ENCODE results near the gene SIAH2. TPM values are rescaled to one million over a fixed set of nuclear protein-coding genes. Genes with fewer than 3 reads are reported as not detected.

SIAH2 gene
- polyA plus RNA-seq, 1 of the 3 experiments (the other 2 are of a cell fraction): 18.4 TPM

DNA sequence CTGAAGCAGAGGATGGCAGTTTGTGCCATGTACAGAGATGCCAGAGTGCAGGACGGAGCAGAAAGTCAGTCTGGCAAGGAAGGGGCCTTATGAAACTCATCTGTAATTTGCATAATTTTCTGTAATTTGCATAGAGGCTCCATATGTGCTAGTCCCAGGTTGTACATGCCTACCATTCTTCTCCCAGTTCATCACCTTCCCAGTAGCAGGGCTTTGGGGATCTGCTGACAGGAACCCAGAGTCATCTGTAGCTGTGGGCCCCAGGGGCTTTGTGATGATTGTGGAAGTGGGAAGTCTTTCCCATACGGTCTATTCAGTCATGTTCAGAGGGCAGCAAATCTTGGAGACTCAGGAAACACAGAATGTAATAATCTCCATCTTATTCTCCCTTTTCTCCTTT lies 42.4 kb upstream of the SIAH2 start (continued):
- TF ChIP-seq, protein P1, sequence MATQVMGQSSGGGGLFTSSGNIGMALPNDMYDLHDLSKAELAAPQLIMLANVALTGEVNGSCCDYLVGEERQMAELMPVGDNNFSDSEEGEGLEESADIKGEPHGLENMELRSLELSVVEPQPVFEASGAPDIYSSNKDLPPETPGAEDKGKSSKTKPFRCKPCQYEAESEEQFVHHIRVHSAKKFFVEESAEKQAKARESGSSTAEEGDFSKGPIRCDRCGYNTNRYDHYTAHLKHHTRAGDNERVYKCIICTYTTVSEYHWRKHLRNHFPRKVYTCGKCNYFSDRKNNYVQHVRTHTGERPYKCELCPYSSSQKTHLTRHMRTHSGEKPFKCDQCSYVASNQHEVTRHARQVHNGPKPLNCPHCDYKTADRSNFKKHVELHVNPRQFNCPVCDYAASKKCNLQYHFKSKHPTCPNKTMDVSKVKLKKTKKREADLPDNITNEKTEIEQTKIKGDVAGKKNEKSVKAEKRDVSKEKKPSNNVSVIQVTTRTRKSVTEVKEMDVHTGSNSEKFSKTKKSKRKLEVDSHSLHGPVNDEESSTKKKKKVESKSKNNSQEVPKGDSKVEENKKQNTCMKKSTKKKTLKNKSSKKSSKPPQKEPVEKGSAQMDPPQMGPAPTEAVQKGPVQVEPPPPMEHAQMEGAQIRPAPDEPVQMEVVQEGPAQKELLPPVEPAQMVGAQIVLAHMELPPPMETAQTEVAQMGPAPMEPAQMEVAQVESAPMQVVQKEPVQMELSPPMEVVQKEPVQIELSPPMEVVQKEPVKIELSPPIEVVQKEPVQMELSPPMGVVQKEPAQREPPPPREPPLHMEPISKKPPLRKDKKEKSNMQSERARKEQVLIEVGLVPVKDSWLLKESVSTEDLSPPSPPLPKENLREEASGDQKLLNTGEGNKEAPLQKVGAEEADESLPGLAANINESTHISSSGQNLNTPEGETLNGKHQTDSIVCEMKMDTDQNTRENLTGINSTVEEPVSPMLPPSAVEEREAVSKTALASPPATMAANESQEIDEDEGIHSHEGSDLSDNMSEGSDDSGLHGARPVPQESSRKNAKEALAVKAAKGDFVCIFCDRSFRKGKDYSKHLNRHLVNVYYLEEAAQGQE (IDR thresholded peaks at IDR 0.05; ENCODE audit: low read depth, low read length): no peak
- TF ChIP-seq NFIC (IDR thresholded peaks at IDR 0.05; ENCODE audit: borderline replicate concordance) (no peak), GABPA (IDR thresholded peaks at IDR 0.05; ENCODE audit: low read depth) (no peak)
- TF ChIP-seq, protein P2, sequence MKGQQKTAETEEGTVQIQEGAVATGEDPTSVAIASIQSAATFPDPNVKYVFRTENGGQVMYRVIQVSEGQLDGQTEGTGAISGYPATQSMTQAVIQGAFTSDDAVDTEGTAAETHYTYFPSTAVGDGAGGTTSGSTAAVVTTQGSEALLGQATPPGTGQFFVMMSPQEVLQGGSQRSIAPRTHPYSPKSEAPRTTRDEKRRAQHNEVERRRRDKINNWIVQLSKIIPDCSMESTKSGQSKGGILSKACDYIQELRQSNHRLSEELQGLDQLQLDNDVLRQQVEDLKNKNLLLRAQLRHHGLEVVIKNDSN (IDR thresholded peaks at IDR 0.05; ENCODE audit: borderline replicate concordance, low read depth): no peak
- TF ChIP-seq, protein P3, sequence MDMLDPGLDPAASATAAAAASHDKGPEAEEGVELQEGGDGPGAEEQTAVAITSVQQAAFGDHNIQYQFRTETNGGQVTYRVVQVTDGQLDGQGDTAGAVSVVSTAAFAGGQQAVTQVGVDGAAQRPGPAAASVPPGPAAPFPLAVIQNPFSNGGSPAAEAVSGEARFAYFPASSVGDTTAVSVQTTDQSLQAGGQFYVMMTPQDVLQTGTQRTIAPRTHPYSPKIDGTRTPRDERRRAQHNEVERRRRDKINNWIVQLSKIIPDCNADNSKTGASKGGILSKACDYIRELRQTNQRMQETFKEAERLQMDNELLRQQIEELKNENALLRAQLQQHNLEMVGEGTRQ (IDR thresholded peaks at IDR 0.05; ENCODE audit: borderline replicate concordance, low read depth, low read length): no peak

DNA sequence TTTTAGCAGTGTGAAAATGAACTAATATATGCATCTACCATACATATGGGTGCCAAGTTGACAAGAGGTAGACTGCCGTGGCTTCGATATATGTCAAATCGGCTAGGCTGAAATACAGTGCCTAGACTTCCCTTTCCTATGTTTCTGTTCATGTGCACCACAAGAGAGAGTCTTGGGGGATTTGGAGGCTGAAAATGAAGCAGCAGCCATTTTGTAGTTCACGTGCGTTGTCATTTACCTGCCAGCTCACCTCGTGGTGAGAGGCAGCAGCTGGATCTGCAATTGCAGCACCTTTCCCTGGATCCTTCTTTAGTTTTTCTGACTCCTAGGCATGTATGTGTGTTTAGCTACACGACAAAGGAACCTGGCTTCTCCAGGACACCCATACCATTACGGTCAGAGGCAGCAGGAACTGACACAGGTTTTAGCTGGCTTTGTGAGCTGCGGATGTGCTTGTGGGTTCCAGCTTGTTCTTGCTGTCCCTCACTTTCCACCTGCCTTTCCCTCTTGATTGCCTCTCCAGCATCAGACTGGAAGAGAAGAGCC lies 40.5 kb upstream of the SIAH2 start:
- Histone ChIP-seq H2AFZ (ENCODE audit: low read depth) (no peak overlapping the region), H3K79me2 (ENCODE audit: insufficient read depth) (no peaks in the 10 kb centered on the region), H3K36me3 (replicated peaks in 1 of 2; ENCODE audit: control insufficient read depth in 1 of 2, insufficient read depth in 2 of 2, low read length in 1 of 2) (no peaks in the 10 kb centered on the region), H3F3A (replicated peaks; ENCODE audit: insufficient read depth) (no peaks in the 10 kb centered on the region), H4K20me1 (ENCODE audit: insufficient read depth) (no peaks in the 10 kb centered on the region), H3K4me2 (no peak overlapping the region), H3K4me1 (ENCODE audit: control insufficient read depth in 1 of 2, insufficient read depth in 2 of 2, low read depth in 1 of 2, low read length in 1 of 2) (no peaks in the 10 kb centered on the region; a peak in 1 of 4 replicates), H3K9me3 (no peaks in the 10 kb centered on the region), H3K9ac (no peak overlapping the region), H3K27ac (ENCODE audit: low read depth in 2 of 2, low read length in 1 of 2) (no peak overlapping the region), H3K9me2 (0 out of 2 replicates have a peak, but pooled peaks cover 3% of the 10 kb centered on the region), H3K4me3 (ENCODE audit: low read depth in 2 of 2, low read length in 1 of 2) (no peak overlapping the region), H3K27me3 (ENCODE audit: insufficient read depth) (peaks cover 28% of the 10 kb centered on the region)
- DNase-seq: no peak
- ChIA-PET POLR2A (no interaction called here), CTCF (interaction anchor here (1.3 to 4.0 kb wide), 2 partner anchors 12 to 16 kb away, joined by 3 to 20 read pairs; no protein-coding TSS in a partner anchor)
- TF ChIP-seq, protein P4, sequence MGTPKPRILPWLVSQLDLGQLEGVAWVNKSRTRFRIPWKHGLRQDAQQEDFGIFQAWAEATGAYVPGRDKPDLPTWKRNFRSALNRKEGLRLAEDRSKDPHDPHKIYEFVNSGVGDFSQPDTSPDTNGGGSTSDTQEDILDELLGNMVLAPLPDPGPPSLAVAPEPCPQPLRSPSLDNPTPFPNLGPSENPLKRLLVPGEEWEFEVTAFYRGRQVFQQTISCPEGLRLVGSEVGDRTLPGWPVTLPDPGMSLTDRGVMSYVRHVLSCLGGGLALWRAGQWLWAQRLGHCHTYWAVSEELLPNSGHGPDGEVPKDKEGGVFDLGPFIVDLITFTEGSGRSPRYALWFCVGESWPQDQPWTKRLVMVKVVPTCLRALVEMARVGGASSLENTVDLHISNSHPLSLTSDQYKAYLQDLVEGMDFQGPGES (IDR thresholded peaks at IDR 0.05; ENCODE audit: low read depth, low read length): no peak
- WGBS (ENCODE audit: low lambda C conversion rate): 63% methylated on average over 9 of the region's 9 CpGs
